K562 (cell line): ENCODE data around the gene FXYD4. TPM values are rescaled to one million over a fixed set of nuclear protein-coding genes. Genes with fewer than 3 reads are reported as not detected.
A peak's percentile ranks its signal among the peaks of the same experiment; 100 is the strongest.

Experiments used
- ARHGAP35 ChIP-seq: fragments of 450-650 bp; IDR thresholded peaks from 2 replicates; pipeline ENCODE4 v1.6.1; 2018; ENCODE audit not compliant: partially characterized antibody
- ATF1 ChIP-seq, 2 experiments: fragments of 450-650 bp in 1 of 2; IDR thresholded peaks; 2 replicates each; pipeline ENCODE4 v1.6.1; 2016; ENCODE audit warnings: missing compliant biosample characterization in 1 of 2, missing genetic modification characterization in 1 of 2
- ESRRA ChIP-seq: fragments of 450-650 bp; IDR thresholded peaks from 2 replicates; pipeline ENCODE4 v1.6.1; 2014; ENCODE audit warnings: low read depth, mild to moderate bottlenecking, moderate library complexity, borderline replicate concordance
- ESRRB ChIP-seq: fragments of 250-450 bp; sonication (Bioruptor Pico); IDR thresholded peaks from 2 replicates; pipeline ENCODE4 v1.5.0; 2020; ENCODE audit warnings: mild to moderate bottlenecking, moderate library complexity, borderline replicate concordance
- HDAC6 ChIP-seq: IDR thresholded peaks from 2 replicates; pipeline ENCODE4 v1.6.1; 2012; ENCODE audit warnings: low read depth, mild to moderate bottlenecking, control low read depth, inconsistent platforms, low read length, moderate library complexity
- ILF3 ChIP-seq: fragments of 450-650 bp; IDR thresholded peaks from 2 replicates; pipeline ENCODE4 v1.6.1; 2018; ENCODE audit warnings: antibody characterized with exemption, mild to moderate bottlenecking, moderate library complexity, borderline replicate concordance
- L3MBTL2 ChIP-seq: fragments of 450-650 bp; IDR thresholded peaks from 2 replicates; pipeline ENCODE4 v1.6.1; 2016; ENCODE audit warnings: mild to moderate bottlenecking, moderate library complexity
- NCOA1 ChIP-seq: fragments of 450-650 bp; IDR thresholded peaks from 2 replicates; pipeline ENCODE4 v1.6.1; 2016; ENCODE audit warnings: low read depth
- NRF1 ChIP-seq, 2 experiments: fragments of 450-650 bp; IDR thresholded peaks in 1 of 2; conservative IDR thresholded peaks in 1 of 2; 2 replicates each; pipeline ENCODE4 v1.6.1; 2014; ENCODE audit warnings: mild to moderate bottlenecking in 2 of 2
- POLR2A ChIP-seq: fragments of 450-650 bp; conservative IDR thresholded peaks from 2 replicates; pipeline ENCODE4 v1.6.1; 2016
- POLR2AphosphoS5 ChIP-seq: IDR thresholded peaks from 2 replicates; pipeline ENCODE4 v1.6.1; 2011; ENCODE audit warnings: mild to moderate bottlenecking, low read depth, low read length, moderate library complexity; ENCODE audit not compliant: control insufficient read depth, insufficient read depth
- SOX6 ChIP-seq: fragments of 450-650 bp; IDR thresholded peaks from 2 replicates; pipeline ENCODE4 v1.6.1; 2014; ENCODE audit warnings: mild to moderate bottlenecking
- TCF3 ChIP-seq: sonication (generic); formaldehyde crosslinking; IDR thresholded peaks from 2 replicates; pipeline ENCODE4 v1.4.0; 2020; ENCODE audit warnings: mild to moderate bottlenecking, missing genetic modification reagents
- TSC22D4 ChIP-seq: fragments of 450-650 bp; IDR thresholded peaks from 2 replicates; pipeline ENCODE4 v1.6.1; 2016; ENCODE audit warnings: missing genetic modification characterization, missing biosample characterization, control low read depth
- ZC3H11A ChIP-seq: IDR thresholded peaks from 2 replicates; pipeline ENCODE4 v1.6.1; 2012; ENCODE audit warnings: low read depth, low read length, improper control_type of control experiment
- ZC3H4 ChIP-seq: sonication (generic); formaldehyde crosslinking; IDR thresholded peaks from 2 replicates; pipeline ENCODE4 v1.9.0; 2021; ENCODE audit warnings: missing genetic modification reagents, borderline replicate concordance
- ZFP36 ChIP-seq: fragments of 150-350 bp; IDR thresholded peaks from 2 replicates; pipeline ENCODE4 v1.6.1; 2018; ENCODE audit warnings: low read length, low read depth; ENCODE audit not compliant: partially characterized antibody
- ZFX ChIP-seq: sonication (generic); formaldehyde crosslinking; IDR thresholded peaks from 2 replicates; pipeline ENCODE4 v1.8.0; 2022; ENCODE audit warnings: mild to moderate bottlenecking, missing genetic modification reagents, moderate library complexity
- ZNF217 ChIP-seq: sonication (generic); formaldehyde crosslinking; IDR thresholded peaks from 2 replicates; pipeline ENCODE4 v1.8.0; 2022; ENCODE audit warnings: mild to moderate bottlenecking, missing genetic modification reagents
- ZNF224 ChIP-seq: sonication (generic); formaldehyde crosslinking; IDR thresholded peaks from 2 replicates; pipeline ENCODE4 v1.8.0; 2022; ENCODE audit warnings: mild to moderate bottlenecking, missing genetic modification reagents
- ZNF347 ChIP-seq: fragments of 450-650 bp; formaldehyde crosslinking; IDR thresholded peaks from 2 replicates; pipeline ENCODE4 v1.4.0; 2020; ENCODE audit warnings: low read depth, mild to moderate bottlenecking, moderate library complexity
- ZNF408 ChIP-seq: fragments of 250-450 bp; sonication (Bioruptor Pico); IDR thresholded peaks from 2 replicates; pipeline ENCODE4 v1.4.0; 2020; ENCODE audit warnings: low read depth, mild to moderate bottlenecking, moderate library complexity
- ZNF583 ChIP-seq: fragments of 250-450 bp; sonication (Bioruptor Pico); IDR thresholded peaks from 2 replicates; pipeline ENCODE4 v1.4.0; 2020
- polyA plus RNA-seq, 8 experiments: library from polyadenylated mRNA; depleted of rRNA in 4 of 8; stranded (reverse) in 5 of 8; unstranded in 3 of 8; fragments of >200 nt; fragmentation: Nextera tagmentation in 2 of 8; fragmentation: Illumina TruSeq in 1 of 8; extraction: Ambion mirVana in 2 of 8; extraction: Trizol in 1 of 8; gene quantifications; 2 replicates each; pipeline versions ENCODE4 v1.2.1 to v1.2.3, GENCODE V29; 2011 to 2014; ENCODE audit warnings: inconsistent platforms in 1 of 8, missing spikeins in 1 of 8
- total RNA-seq, 7 experiments: library from RNA; depleted of rRNA in 6 of 7; stranded (reverse); fragments of >200 nt in 6 of 7; fragmentation: Illumina TruSeq in 2 of 7; extraction: Trizol in 2 of 7; gene quantifications; 2 replicates each; pipeline versions ENCODE4 v1.2.1 to v1.2.3, GENCODE V29; 2011 to 2021; ENCODE audit warnings: low replicate concordance in 1 of 7
- TF ChIP-seq, protein P1 (sequence below): fragments of 250-450 bp; sonication (Bioruptor Pico); IDR thresholded peaks from 2 replicates; pipeline ENCODE4 v1.8.0; 2021; ENCODE audit warnings: borderline replicate concordance, mild to moderate bottlenecking, moderate library complexity; ENCODE audit not compliant: poor library complexity, severe bottlenecking
- TF ChIP-seq, protein P2 (sequence below), 3 experiments: fragments of 200-800 bp in 1 of 3; sonication (Bioruptor generic) in 1 of 3; sonication (generic) in 1 of 3; formaldehyde crosslinking in 1 of 3; IDR thresholded peaks; 2 replicates each; pipeline versions ENCODE4 v1.6.1 to v1.8.0; 2016 to 2022; ENCODE audit warnings: mild to moderate bottlenecking in 2 of 3, missing compliant biosample characterization in 2 of 3, missing genetic modification characterization in 2 of 3, missing genetic modification reagents in 1 of 3
- TF ChIP-seq, protein P3 (sequence below): fragments of 450-650 bp; IDR thresholded peaks from 2 replicates; pipeline ENCODE4 v1.7.1; 2018; ENCODE audit warnings: mild to moderate bottlenecking, low read depth; ENCODE audit not compliant: partially characterized antibody

The FXYD4 gene
- total and polyA plus RNA-seq, 9 of the 15 experiments (the other 6 are each of a cell fraction or from before 2014, with no cell fraction given): not detected

DNA sequence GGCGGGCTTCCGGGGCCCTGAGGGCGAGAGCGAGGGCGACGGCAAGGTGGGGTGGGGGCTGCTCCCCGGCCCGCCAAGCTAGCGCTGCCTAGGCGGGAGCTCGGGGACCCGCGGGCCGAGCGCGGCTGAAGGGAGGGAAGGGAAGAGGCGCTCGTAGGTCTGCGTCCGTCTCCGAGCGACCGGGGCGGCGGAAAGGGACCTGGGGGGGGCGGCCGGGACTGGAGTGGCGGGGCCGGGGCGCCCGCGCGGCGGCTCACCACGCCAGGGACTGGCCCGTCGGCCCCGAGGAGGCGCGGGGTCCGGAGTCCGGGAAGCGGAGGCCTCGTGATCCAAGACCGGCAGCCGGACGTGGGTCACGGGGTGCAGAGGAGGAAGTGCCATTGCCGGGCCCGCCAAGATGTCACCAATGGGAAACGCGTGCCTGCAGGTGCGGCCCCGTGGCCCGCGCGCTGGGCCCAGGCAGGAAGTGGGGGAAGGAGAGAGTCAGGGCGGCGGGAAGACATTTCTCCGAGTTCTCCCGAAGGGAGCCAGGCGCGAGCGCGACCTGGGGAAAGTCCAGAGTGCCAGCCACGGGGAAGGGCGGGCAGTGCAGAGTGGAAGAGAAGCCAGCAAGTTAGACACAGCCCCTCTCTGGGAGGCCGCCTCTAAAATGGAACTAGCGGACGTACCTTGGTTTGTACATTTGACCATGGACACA is 25.6 kb downstream of the FXYD4 start (continued):
- TF ChIP-seq, protein P1, sequence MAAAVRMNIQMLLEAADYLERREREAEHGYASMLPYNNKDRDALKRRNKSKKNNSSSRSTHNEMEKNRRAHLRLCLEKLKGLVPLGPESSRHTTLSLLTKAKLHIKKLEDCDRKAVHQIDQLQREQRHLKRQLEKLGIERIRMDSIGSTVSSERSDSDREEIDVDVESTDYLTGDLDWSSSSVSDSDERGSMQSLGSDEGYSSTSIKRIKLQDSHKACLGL (CRISPR knock-in tag): peak; percentile 87
- TF ChIP-seq TSC22D4 (tag): no peak
- TF ChIP-seq ZNF224: peak; percentile 98
- TF ChIP-seq L3MBTL2: peak; percentile 97
- no peak for TF ChIP-seq ZC3H4
- no peak for TF ChIP-seq ATF1 (CRISPR knock-in tag; IDR thresholded peaks at IDR 0.05)
- TF ChIP-seq ATF1 (tag; IDR thresholded peaks at IDR 0.05): peak; percentile 66
- TF ChIP-seq ILF3: peak; percentile 58; the same call in 1 of the 2 replicates
- peak; percentile 70 for TF ChIP-seq ZFX (CRISPR knock-in tag)
- TF ChIP-seq ZC3H11A: no peak
- no peak for TF ChIP-seq ARHGAP35
- TF ChIP-seq ZNF583: no peak
- TF ChIP-seq, protein P2, sequence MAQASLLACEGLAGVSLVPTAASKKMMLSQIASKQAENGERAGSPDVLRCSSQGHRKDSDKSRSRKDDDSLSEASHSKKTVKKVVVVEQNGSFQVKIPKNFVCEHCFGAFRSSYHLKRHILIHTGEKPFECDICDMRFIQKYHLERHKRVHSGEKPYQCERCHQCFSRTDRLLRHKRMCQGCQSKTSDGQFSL (CRISPR knock-in tag; IDR thresholded peaks at IDR 0.05): peak; percentile 97
- TF ChIP-seq, protein P2 (tag; IDR thresholded peaks at IDR 0.05): peak in 1 of 2 experiments; percentile 98; a peak in 2 of 4 replicates
- peak; percentile 42 to 58; a peak in 3 of 4 replicates for TF ChIP-seq NRF1 (conservative IDR thresholded peaks at IDR 0.05 in 1 of 2, IDR thresholded peaks at IDR 0.05 in 1 of 2)
- peak; percentile 95 for TF ChIP-seq ZNF217 (CRISPR knock-in tag)
- TF ChIP-seq NCOA1: peak; percentile 66; the same call in 1 of the 2 replicates
- peak; percentile 70 for TF ChIP-seq POLR2AphosphoS5
- TF ChIP-seq, protein P3, sequence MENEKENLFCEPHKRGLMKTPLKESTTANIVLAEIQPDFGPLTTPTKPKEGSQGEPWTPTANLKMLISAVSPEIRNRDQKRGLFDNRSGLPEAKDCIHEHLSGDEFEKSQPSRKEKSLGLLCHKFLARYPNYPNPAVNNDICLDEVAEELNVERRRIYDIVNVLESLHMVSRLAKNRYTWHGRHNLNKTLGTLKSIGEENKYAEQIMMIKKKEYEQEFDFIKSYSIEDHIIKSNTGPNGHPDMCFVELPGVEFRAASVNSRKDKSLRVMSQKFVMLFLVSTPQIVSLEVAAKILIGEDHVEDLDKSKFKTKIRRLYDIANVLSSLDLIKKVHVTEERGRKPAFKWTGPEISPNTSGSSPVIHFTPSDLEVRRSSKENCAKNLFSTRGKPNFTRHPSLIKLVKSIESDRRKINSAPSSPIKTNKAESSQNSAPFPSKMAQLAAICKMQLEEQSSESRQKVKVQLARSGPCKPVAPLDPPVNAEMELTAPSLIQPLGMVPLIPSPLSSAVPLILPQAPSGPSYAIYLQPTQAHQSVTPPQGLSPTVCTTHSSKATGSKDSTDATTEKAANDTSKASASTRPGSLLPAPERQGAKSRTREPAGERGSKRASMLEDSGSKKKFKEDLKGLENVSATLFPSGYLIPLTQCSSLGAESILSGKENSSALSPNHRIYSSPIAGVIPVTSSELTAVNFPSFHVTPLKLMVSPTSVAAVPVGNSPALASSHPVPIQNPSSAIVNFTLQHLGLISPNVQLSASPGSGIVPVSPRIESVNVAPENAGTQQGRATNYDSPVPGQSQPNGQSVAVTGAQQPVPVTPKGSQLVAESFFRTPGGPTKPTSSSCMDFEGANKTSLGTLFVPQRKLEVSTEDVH: peak; percentile 85
- no peak for TF ChIP-seq HDAC6
- TF ChIP-seq ESRRA: no peak
- peak; percentile 91 for TF ChIP-seq POLR2A
- TF ChIP-seq ZFP36: peak; percentile 17
- peak; percentile 39; the same call in 1 of the 2 replicates for TF ChIP-seq TCF3
- TF ChIP-seq ESRRB (CRISPR knock-in tag): no peak
- no peak for TF ChIP-seq ZNF347 (CRISPR knock-in tag)
- peak; percentile 73 for TF ChIP-seq SOX6
- no peak for TF ChIP-seq ZNF408 (CRISPR knock-in tag)
